Smooth muscle cell (in vitro differentiated cells): ENCODE data around the gene UTP11. TPM values are rescaled to one million over a fixed set of nuclear protein-coding genes. Genes with fewer than 3 reads are reported as not detected.
A peak's percentile ranks its signal among the peaks of the same experiment; 100 is the strongest.
"Not testable (repeated sequence)": the region's sequence is repeated elsewhere in the genome, so short reads cannot be mapped to it uniquely, and the experiment has no call there.

Experiments used
- DNase-seq: peaks from one replicate; lab custom pipeline; 2025; ENCODE audit not compliant: unreplicated experiment; lab: John Stamatoyannopoulos, UW
- H2AFZ ChIP-seq: fragments of 200-600 bp; sonication (generic); 2 replicates; pipeline ENCODE4 v1.6.0; 2016; ENCODE audit warnings: antibody characterized with exemption, low read depth, mild to moderate bottlenecking
- H3F3A ChIP-seq: fragments of 200-600 bp; sonication (generic); 2 replicates; pipeline ENCODE4 v1.6.0; 2017; ENCODE audit warnings: antibody characterized with exemption, low read depth
- H3K27ac ChIP-seq: fragments of 200-600 bp; sonication (generic); 2 replicates; pipeline ENCODE4 v1.5.1; 2016; ENCODE audit warnings: low read depth, mild to moderate bottlenecking
- H3K27me3 ChIP-seq: fragments of 200-600 bp; sonication (generic); 2 replicates; pipeline ENCODE4 v1.6.1; 2016; ENCODE audit warnings: low read depth, mild to moderate bottlenecking
- H3K36me3 ChIP-seq: fragments of 200-600 bp; sonication (generic); 2 replicates; pipeline ENCODE4 v1.5.1; 2016; ENCODE audit warnings: low read depth
- H3K4me1 ChIP-seq: fragments of 200-600 bp; sonication (generic); 2 replicates; pipeline ENCODE4 v1.5.1; 2016; ENCODE audit warnings: low read depth
- H3K4me2 ChIP-seq: fragments of 200-600 bp; sonication (generic); 2 replicates; pipeline ENCODE4 v1.6.0; 2016; ENCODE audit warnings: mild to moderate bottlenecking
- H3K4me3 ChIP-seq: fragments of 200-600 bp; sonication (generic); 2 replicates; pipeline ENCODE4 v1.5.1; 2016; ENCODE audit warnings: mild to moderate bottlenecking
- H3K79me2 ChIP-seq: fragments of 200-600 bp; sonication (generic); 2 replicates; pipeline ENCODE4 v1.6.0; 2016; ENCODE audit warnings: low read depth, mild to moderate bottlenecking
- H3K9ac ChIP-seq: fragments of 200-600 bp; sonication (generic); 2 replicates; pipeline ENCODE4 v1.6.0; 2016; ENCODE audit warnings: low read depth
- H3K9me3 ChIP-seq: fragments of 200-600 bp; sonication (generic); replicated peaks from 2 replicates; pipeline ENCODE4 v1.5.1; 2016; ENCODE audit warnings: low read depth
- H4K20me1 ChIP-seq: fragments of 200-600 bp; sonication (generic); 2 replicates; pipeline ENCODE4 v1.6.0; 2016; ENCODE audit warnings: low read depth
- CTCF ChIP-seq: fragments of 200-600 bp; sonication (generic); IDR thresholded peaks from 2 replicates; pipeline ENCODE4 v1.5.1; 2017; ENCODE audit warnings: borderline replicate concordance, mild to moderate bottlenecking, antibody characterized with exemption; ENCODE audit not compliant: insufficient read depth, poor library complexity, severe bottlenecking
- WGBS: methylation state at CpG from one replicate; pipeline ENCODE4 v1.1.7; 2016; ENCODE audit warnings: low lambda C conversion rate; 5-methylcytosine and 5-hydroxymethylcytosine counted together
- polyA plus RNA-seq: library from polyadenylated mRNA; unstranded; fragments of >200 nt; fragmentation: Nextera tagmentation; extraction: Ambion mirVana; gene quantifications from 2 replicates; pipeline ENCODE4 v1.2.1, GENCODE V29; 2016
- total RNA-seq: library from RNA; depleted of rRNA; stranded (reverse); fragments of >200 nt; gene quantifications from 2 replicates; pipeline ENCODE4 v1.2.3, GENCODE V29; 2014

The UTP11 gene
- total and polyA plus RNA-seq, 2 experiments from 2014 or later, result 43.7 to 72.4 TPM

DNA sequence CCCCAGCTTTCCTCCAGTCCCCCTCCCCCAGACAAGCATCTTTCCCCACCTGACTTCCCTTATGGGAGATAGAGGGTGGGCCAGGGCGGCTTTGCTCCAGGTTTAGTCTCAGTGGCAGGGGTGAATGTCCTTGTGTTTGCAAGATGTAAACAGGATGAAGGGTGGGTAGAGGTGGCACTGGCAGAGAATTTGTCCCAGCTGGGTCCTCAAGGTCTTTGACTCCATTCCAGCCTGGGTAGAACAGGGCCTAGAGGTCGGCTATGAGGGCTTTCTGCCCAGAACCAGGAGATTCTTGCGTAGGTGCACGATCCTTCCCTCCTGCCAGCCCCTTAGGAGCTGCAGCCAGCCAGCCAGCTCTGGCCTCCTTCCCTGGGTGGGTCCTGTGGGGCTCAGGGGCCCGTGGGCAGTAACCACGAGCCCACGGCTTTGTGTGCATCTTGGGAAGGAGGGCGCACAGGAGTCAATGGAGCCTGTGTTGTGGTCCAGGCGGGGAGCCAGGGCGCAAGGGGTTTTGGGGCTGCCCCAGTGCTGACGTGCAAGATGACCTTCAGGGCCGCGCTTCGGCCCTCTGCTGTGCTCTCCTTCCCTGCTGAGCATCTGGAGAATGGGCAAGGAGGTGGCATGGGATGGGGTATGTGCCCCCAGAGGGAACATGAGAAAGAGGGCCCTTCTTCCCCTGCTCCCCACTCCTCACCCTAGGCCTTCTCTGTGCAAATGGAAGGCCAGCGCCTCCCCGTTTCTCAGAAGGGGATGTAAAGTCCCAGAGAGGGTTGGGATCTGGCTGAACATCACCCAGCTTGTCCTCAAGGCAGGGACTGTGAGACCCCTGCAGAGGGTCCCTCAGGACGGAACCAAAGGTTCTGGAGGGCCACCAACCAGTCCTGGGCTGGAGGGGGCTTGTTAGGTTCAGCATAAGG lies 18.3 kb downstream of the UTP11 start:
- Histone ChIP-seq H3K4me3 (no peak overlapping the region), H3K27ac (peak overlapping the region; percentile 83), H3K27me3 (no peaks in the 10 kb centered on the region), H3K36me3 (no peaks in the 10 kb centered on the region), H2AFZ (no peak overlapping the region), H3F3A (peaks cover 12% of the 10 kb centered on the region), H3K4me2 (peak overlapping the region; percentile 82), H3K9me3 (no peaks in the 10 kb centered on the region), H4K20me1 (no peaks in the 10 kb centered on the region), H3K4me1 (peaks cover 43% of the 10 kb centered on the region), H3K79me2 (no peaks in the 10 kb centered on the region), H3K9ac (no peak overlapping the region)
- WGBS, result 89% methylated on average over 17 of the region's 17 CpGs
- no peak for DNase-seq
- no peak for TF ChIP-seq CTCF

DNA sequence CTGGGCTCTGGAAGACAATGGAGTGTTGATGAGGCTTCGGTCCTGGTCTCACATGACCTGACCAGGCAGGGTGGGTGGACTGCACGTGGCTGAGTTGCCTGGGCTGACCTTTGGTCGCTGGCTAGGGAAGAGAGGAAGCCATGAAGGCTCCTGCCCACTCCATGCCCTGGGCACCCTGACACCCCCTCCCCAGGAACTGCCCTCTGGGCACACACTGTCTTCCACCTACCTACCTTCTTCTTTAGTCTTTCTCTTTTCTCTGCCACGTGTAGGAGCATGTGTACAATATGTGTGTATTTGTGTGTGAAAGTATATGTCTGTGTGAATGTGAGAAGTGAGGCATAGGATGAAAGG lies 19.0 kb downstream of the UTP11 start:
- H3K4me3 ChIP-seq, result no peak overlapping the region
- no peak overlapping the region for H2AFZ ChIP-seq
- H3K9me3 ChIP-seq, result no peaks in the 10 kb centered on the region
- TF ChIP-seq CTCF, result no peak
- no peak for DNase-seq
- H3K4me2 ChIP-seq, result no peak overlapping the region
- 86% methylated on average over 4 of the region's 4 CpGs for WGBS
- H4K20me1 ChIP-seq, result no peaks in the 10 kb centered on the region
- H3K36me3 ChIP-seq, result no peaks in the 10 kb centered on the region
- no peaks in the 10 kb centered on the region for H3K79me2 ChIP-seq
- no peak overlapping the region for H3K27ac ChIP-seq
- H3K27me3 ChIP-seq, result no peaks in the 10 kb centered on the region
- H3F3A ChIP-seq, result peaks cover 12% of the 10 kb centered on the region
- peaks cover 43% of the 10 kb centered on the region for H3K4me1 ChIP-seq
- no peak overlapping the region for H3K9ac ChIP-seq

DNA sequence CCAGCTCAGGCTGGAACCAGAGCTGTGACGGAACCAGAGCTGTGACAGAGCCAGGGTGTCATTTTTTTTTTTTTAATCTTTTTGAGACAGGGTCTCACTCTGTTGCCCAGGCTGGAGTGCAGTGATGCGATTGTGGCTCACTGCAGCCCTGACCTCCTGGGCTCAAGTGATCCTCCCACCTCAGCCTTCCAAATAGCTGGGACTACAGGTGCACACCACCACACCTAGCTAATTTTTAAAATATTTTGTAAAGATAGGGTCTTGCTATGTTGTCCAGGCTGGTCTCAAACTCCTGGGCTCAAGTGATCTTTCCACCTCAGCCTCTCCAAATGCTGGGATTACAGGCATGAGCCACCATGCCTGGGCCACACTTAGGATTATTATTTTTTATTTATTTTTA lies 20.5 kb downstream of the UTP11 start:
- WGBS, result 96% methylated on average over 2 of the region's 2 CpGs

GRCh38 chr1:38034871-38035270 lies 22.3 kb downstream of the UTP11 start:
- H3K79me2 ChIP-seq, result no peaks in the 10 kb centered on the region
- H4K20me1 ChIP-seq, result no peaks in the 10 kb centered on the region
- no peak overlapping the region for H2AFZ ChIP-seq
- no peaks in the 10 kb centered on the region for H3K36me3 ChIP-seq
- H3K4me2 ChIP-seq, result no peak overlapping the region
- 95% methylated on average over 12 of the region's 13 CpGs for WGBS
- no peak overlapping the region for H3K4me3 ChIP-seq
- H3K27ac ChIP-seq, result no peak overlapping the region
- TF ChIP-seq CTCF, result no peak
- no peak for DNase-seq
- H3K27me3 ChIP-seq, result no peaks in the 10 kb centered on the region
- no peak overlapping the region for H3K9ac ChIP-seq
- peaks cover 11% of the 10 kb centered on the region for H3K4me1 ChIP-seq
- H3F3A ChIP-seq, result peaks cover 5% of the 10 kb centered on the region
- no peaks in the 10 kb centered on the region for H3K9me3 ChIP-seq

More for the DNA sequence above, 20.5 kb downstream of the UTP11 start:
- not testable (repeated sequence) for H3K4me2 ChIP-seq, H3K27me3 ChIP-seq, H3K9me3 ChIP-seq, H3K4me3 ChIP-seq, H4K20me1 ChIP-seq, H3K36me3 ChIP-seq, H3K27ac ChIP-seq, H3K79me2 ChIP-seq, H3K9ac ChIP-seq, H2AFZ ChIP-seq, DNase-seq
- peaks cover 30% of the 10 kb centered on the region for H3K4me1 ChIP-seq
- peaks cover 12% of the 10 kb centered on the region for H3F3A ChIP-seq
